Measurements from ENCODE around the gene BLMH. TPM values are rescaled to one million over a fixed set of nuclear protein-coding genes. Genes with fewer than 3 reads are reported as not detected.

BLMH gene
- total and polyA plus RNA-seq, 2 donors (not counting 1 experiment from before 2014, with no cell fraction given): 5.9 to 25.9 TPM

DNA sequence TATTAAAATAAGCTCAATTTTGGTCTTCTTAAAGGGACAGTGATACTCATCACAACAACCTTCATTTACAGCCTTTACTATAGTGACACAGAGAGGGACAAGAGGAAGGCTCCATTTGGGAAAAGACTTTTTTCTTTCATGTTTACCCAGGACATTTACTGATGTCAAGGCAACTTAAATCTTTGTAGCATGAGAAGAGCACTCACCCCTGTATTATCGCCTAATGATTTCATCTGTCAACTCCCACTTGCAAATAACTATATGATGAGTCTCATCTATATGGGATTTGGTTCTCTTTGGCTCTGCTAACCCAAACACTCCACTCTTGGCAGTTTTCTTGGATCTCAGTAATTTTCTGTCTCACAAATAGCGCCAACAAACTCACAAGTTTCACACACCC is 24.1 kb downstream of the BLMH start:
- no peaks in the 10 kb centered on the region for H3K27me3 ChIP-seq (replicated peaks in 1 of 4; ENCODE audit: control extremely low read depth in 1 of 4, control insufficient read depth in 3 of 4, insufficient read depth in 4 of 4, low read length in 3 of 4)
- H3K9me3 ChIP-seq (ENCODE audit: control extremely low read depth in 1 of 3, control insufficient read depth in 2 of 3, insufficient read depth in 1 of 3, low read length in 2 of 3): no peaks in the 10 kb centered on the region
- no peaks in the 10 kb centered on the region for H3K4me1 ChIP-seq (ENCODE audit: control insufficient read depth in 2 of 2, insufficient read depth in 2 of 2, low read length in 2 of 2)
- ATAC-seq (ENCODE audit: low read depth) (no peak), DNase-seq (no peak)
- 100% methylated on average over 1 of the region's 2 CpGs for WGBS (ENCODE audit: insufficient coverage)
- no peak overlapping the region for H2AFZ ChIP-seq (ENCODE audit: insufficient read depth, low read depth, low read length, poor library complexity, severe bottlenecking)
- no peak overlapping the region for H3K4me2 ChIP-seq (replicated peaks; ENCODE audit: low read depth, low read length, poor library complexity, severe bottlenecking)
- Mint-ChIP-seq H3K27ac (no peak overlapping the region), H3K27me3 (no peaks in the 10 kb centered on the region), H3K9me3 (ENCODE audit: insufficient read depth) (no peaks in the 10 kb centered on the region), H3K4me3 (no peak overlapping the region), H3K4me1 (no peaks in the 10 kb centered on the region)
- no peak for TF ChIP-seq EZH2 (IDR thresholded peaks at IDR 0.05; ENCODE audit: borderline replicate concordance, insufficient read depth, low read depth, low read length, poor library complexity, severe bottlenecking)
- TF ChIP-seq, protein P1, sequence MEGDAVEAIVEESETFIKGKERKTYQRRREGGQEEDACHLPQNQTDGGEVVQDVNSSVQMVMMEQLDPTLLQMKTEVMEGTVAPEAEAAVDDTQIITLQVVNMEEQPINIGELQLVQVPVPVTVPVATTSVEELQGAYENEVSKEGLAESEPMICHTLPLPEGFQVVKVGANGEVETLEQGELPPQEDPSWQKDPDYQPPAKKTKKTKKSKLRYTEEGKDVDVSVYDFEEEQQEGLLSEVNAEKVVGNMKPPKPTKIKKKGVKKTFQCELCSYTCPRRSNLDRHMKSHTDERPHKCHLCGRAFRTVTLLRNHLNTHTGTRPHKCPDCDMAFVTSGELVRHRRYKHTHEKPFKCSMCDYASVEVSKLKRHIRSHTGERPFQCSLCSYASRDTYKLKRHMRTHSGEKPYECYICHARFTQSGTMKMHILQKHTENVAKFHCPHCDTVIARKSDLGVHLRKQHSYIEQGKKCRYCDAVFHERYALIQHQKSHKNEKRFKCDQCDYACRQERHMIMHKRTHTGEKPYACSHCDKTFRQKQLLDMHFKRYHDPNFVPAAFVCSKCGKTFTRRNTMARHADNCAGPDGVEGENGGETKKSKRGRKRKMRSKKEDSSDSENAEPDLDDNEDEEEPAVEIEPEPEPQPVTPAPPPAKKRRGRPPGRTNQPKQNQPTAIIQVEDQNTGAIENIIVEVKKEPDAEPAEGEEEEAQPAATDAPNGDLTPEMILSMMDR (IDR thresholded peaks at IDR 0.05): no peak
- H4K20me1 ChIP-seq (ENCODE audit: control insufficient read depth, insufficient read depth, low read length, poor library complexity, severe bottlenecking): no peaks in the 10 kb centered on the region
- peaks cover 0 to 58% of the 10 kb centered on the region in 2 experiments for H3K36me3 ChIP-seq (replicated peaks in 1 of 2; ENCODE audit: control extremely low read depth in 1 of 2, control insufficient read depth in 1 of 2, extremely low read depth in 1 of 2, insufficient read depth in 2 of 2, low read length in 1 of 2)
- H3K4me3 ChIP-seq (ENCODE audit: control extremely low read depth in 1 of 5, extremely low read depth in 1 of 5, insufficient read depth in 1 of 5, low read depth in 2 of 5, low read length in 4 of 5): no peak overlapping the region
- no peak overlapping the region for H3K27ac ChIP-seq (ENCODE audit: low read length in 2 of 2)
- H3K79me2 ChIP-seq (ENCODE audit: control insufficient read depth, insufficient read depth, low read length): no peaks in the 10 kb centered on the region
- POLR2A ChIA-PET: no interaction called here
- CTCF ChIA-PET: no interaction called here
- H3K9ac ChIP-seq (ENCODE audit: low read length): no peak overlapping the region
- intact Hi-C loops (cut with micrococcal nuclease): no loop called here

GRCh38 chr17:30263552-30264333 is 28.0 kb downstream of the BLMH start:
- Histone ChIP-seq H3K4me3 (ENCODE audit: control extremely low read depth in 1 of 5, extremely low read depth in 1 of 5, insufficient read depth in 1 of 5, low read depth in 2 of 5, low read length in 4 of 5) (no peak overlapping the region), H3K27me3 (replicated peaks in 1 of 4; ENCODE audit: control extremely low read depth in 1 of 4, control insufficient read depth in 3 of 4, insufficient read depth in 4 of 4, low read length in 3 of 4) (no peaks in the 10 kb centered on the region), H4K20me1 (ENCODE audit: control insufficient read depth, insufficient read depth, low read length, poor library complexity, severe bottlenecking) (no peaks in the 10 kb centered on the region), H3K36me3 (replicated peaks in 1 of 2; ENCODE audit: control extremely low read depth in 1 of 2, control insufficient read depth in 1 of 2, extremely low read depth in 1 of 2, insufficient read depth in 2 of 2, low read length in 1 of 2) (peaks cover 1 to 52% of the 10 kb centered on the region in 2 experiments), H3K79me2 (ENCODE audit: control insufficient read depth, insufficient read depth, low read length) (no peaks in the 10 kb centered on the region), H3K27ac (ENCODE audit: low read length in 2 of 2) (no peak overlapping the region), H3K4me2 (replicated peaks; ENCODE audit: low read depth, low read length, poor library complexity, severe bottlenecking) (no peak overlapping the region), H3K9me3 (ENCODE audit: control extremely low read depth in 1 of 3, control insufficient read depth in 2 of 3, insufficient read depth in 1 of 3, low read length in 2 of 3) (no peaks in the 10 kb centered on the region), H3K9ac (ENCODE audit: low read length) (no peak overlapping the region), H3K4me1 (ENCODE audit: control insufficient read depth in 2 of 2, insufficient read depth in 2 of 2, low read length in 2 of 2) (no peaks in the 10 kb centered on the region), H2AFZ (ENCODE audit: insufficient read depth, low read depth, low read length, poor library complexity, severe bottlenecking) (no peak overlapping the region)
- Mint-ChIP-seq H3K9me3 (ENCODE audit: insufficient read depth) (no peaks in the 10 kb centered on the region), H3K27ac (no peak overlapping the region), H3K4me1 (no peaks in the 10 kb centered on the region), H3K27me3 (no peaks in the 10 kb centered on the region), H3K4me3 (no peak overlapping the region)
- POLR2A ChIA-PET: no interaction called here
- intact Hi-C loops (cut with micrococcal nuclease): no loop called here
- CTCF ChIA-PET: interaction anchor here (0.6 kb wide), 1 partner anchor 74 kb away, joined by 3 read pairs; no protein-coding TSS in a partner anchor
- WGBS (ENCODE audit: insufficient coverage): no CpG with 5 or more reads among the region's 2 CpGs
- TF ChIP-seq, protein P1 (IDR thresholded peaks at IDR 0.05): no peak
- TF ChIP-seq EZH2 (IDR thresholded peaks at IDR 0.05; ENCODE audit: borderline replicate concordance, insufficient read depth, low read depth, low read length, poor library complexity, severe bottlenecking): no peak
- DNase-seq (no peak), ATAC-seq (ENCODE audit: low read depth) (no peak)

Data from B cell (primary cell).